ENCODE data around the gene INS. TPM values are rescaled to one million over a fixed set of nuclear protein-coding genes. Genes with fewer than 3 reads are reported as not detected.

Gene INS
- total RNA-seq, 1 experiment from 2014 or later, result not detected

DNA sequence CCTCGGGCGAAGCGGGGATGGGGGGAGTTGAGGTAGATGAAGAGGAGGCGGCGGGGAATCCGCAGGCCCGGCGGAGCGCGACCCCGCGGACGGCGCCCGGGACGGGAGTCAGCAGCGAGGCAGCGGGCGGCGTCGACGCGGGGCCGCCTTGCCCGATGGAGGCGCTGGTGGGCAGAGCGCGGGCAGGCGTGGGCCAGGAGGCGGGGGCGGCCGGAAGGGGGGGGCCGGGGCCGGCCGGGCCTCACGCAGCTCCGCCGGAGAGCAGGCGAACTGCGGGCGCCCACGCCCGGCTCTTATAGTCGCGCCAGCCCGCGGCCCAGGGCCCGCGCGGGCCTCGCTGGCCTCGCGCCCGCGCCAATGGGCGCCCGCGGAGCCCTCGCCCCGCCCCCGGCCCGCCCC is 21.9 kb downstream of the INS start, which contains the start of gene IGF2:
TSS of gene IGF2 (minus strand) at position 267 of the 399 bp plus-strand sequence. CDS start 3,866 bp downstream, outside the sequence.
- Histone ChIP-seq H3K27me3 (ENCODE audit: insufficient read depth, low read length) (peaks cover 59% of the 10 kb centered on the region), H2AK5ac (ENCODE audit: insufficient read length, low read length) (no peak within 1 kb of the TSS), H3K27ac (ENCODE audit: insufficient read length, low read depth, low read length) (no peak within 1 kb of the TSS), H2BK15ac (ENCODE audit: low read depth, low read length) (no peak within 1 kb of the TSS), H2BK12ac (ENCODE audit: insufficient read length, low read depth, low read length) (no peak within 1 kb of the TSS), H3K56ac (ENCODE audit: insufficient read length, low read depth, low read length) (no peak within 1 kb of the TSS), H2BK20ac (ENCODE audit: low read depth, low read length, poor library complexity, severe bottlenecking) (no peak within 1 kb of the TSS), H4K20me1 (ENCODE audit: control insufficient read depth, insufficient read depth, insufficient read length) (peaks cover 2% of the 10 kb centered on the region), H3K18ac (ENCODE audit: insufficient read length, low read depth, low read length) (no peak within 1 kb of the TSS), H3K79me2 (ENCODE audit: insufficient read depth, low read length) (no peaks in the 10 kb centered on the region), H4K5ac (ENCODE audit: insufficient read length, low read depth, low read length) (no peak within 1 kb of the TSS), H3T11ph (ENCODE audit: low read length) (no peak within 1 kb of the TSS), H3K4me1 (ENCODE audit: insufficient read depth, low read length) (no peaks in the 10 kb centered on the region), H3K23me2 (ENCODE audit: insufficient read length, low read depth, low read length, poor library complexity, severe bottlenecking) (peaks cover 14% of the 10 kb centered on the region), H2BK120ac (ENCODE audit: low read depth, low read length, poor library complexity, severe bottlenecking) (no peak within 1 kb of the TSS), H3K14ac (ENCODE audit: insufficient read depth, low read length) (no peak within 1 kb of the TSS), H3K4ac (ENCODE audit: low read depth, low read length) (no peak within 1 kb of the TSS), H3K4me2 (ENCODE audit: insufficient read depth, insufficient read length, low read length) (peak within 1 kb of the TSS; percentile 20), H3K79me1 (ENCODE audit: insufficient read depth, low read depth, low read length, poor library complexity, severe bottlenecking) (no peaks in the 10 kb centered on the region), H2AFZ (ENCODE audit: low read length) (no peak within 1 kb of the TSS), H3K9ac (ENCODE audit: extremely low read depth, insufficient read length, low read length) (no peak within 1 kb of the TSS), H2BK5ac (ENCODE audit: insufficient read length, low read length) (no peak within 1 kb of the TSS), H4K8ac (replicated peaks; ENCODE audit: insufficient read length, low read depth, low read length) (no peak within 1 kb of the TSS), H3K9me3 (ENCODE audit: control insufficient read depth, low read depth, low read length) (no peaks in the 10 kb centered on the region), H3K23ac (ENCODE audit: insufficient read length, low read depth, low read length) (no peak within 1 kb of the TSS), H4K91ac (ENCODE audit: insufficient read length, low read depth, low read length) (no peak within 1 kb of the TSS)
- Mint-ChIP-seq H3K9me3 (peaks cover 2 to 9% of the 10 kb centered on the region in 2 experiments; a peak in 2 of 5 replicates), H3K4me1 (peaks cover 11 to 23% of the 10 kb centered on the region in 2 experiments), H3K27me3 (ENCODE audit: low read depth) (peaks cover 91% of the 10 kb centered on the region), H3K4me3 (peak within 1 kb of the TSS; percentile 40 to 76), H3K36me3 (ENCODE audit: insufficient read depth in 1 of 3, low read depth in 3 of 3) (no peaks in the 10 kb centered on the region), H3K27ac (no peak within 1 kb of the TSS)
- WGBS (ENCODE audit: extremely low coverage, insufficient read length, low lambda C conversion rate), result no CpG with 5 or more reads among the region's 62 CpGs
- no peak for DNase-seq
- TF ChIP-seq, protein P1, sequence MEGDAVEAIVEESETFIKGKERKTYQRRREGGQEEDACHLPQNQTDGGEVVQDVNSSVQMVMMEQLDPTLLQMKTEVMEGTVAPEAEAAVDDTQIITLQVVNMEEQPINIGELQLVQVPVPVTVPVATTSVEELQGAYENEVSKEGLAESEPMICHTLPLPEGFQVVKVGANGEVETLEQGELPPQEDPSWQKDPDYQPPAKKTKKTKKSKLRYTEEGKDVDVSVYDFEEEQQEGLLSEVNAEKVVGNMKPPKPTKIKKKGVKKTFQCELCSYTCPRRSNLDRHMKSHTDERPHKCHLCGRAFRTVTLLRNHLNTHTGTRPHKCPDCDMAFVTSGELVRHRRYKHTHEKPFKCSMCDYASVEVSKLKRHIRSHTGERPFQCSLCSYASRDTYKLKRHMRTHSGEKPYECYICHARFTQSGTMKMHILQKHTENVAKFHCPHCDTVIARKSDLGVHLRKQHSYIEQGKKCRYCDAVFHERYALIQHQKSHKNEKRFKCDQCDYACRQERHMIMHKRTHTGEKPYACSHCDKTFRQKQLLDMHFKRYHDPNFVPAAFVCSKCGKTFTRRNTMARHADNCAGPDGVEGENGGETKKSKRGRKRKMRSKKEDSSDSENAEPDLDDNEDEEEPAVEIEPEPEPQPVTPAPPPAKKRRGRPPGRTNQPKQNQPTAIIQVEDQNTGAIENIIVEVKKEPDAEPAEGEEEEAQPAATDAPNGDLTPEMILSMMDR (conservative IDR thresholded peaks at IDR 0.05), result no peak

Data from H9 (cell line).